NCI-H2227 (cell line): Measurements from ENCODE around the gene ZNF316.

Experiments used
- DNase-seq: peaks from one replicate; lab custom pipeline; 2025; ENCODE audit not compliant: unreplicated experiment; lab: John Stamatoyannopoulos, UW

The ZNF316 gene

GRCh38 chr7:6680146-6680545 lies 43.0 kb downstream of the ZNF316 start:
- DNase-seq = no peak

GRCh38 chr7:6691103-6691502 lies 54.0 kb downstream of the ZNF316 start:
- DNase-seq = no peak

- no peak for DNase-seq
These were observed 54.5 kb downstream of the ZNF316 start for GRCh38 chr7:6691609-6692106.

- DNase-seq = no peak
These were observed 63.7 kb downstream of the ZNF316 start for GRCh38 chr7:6700793-6701192.

- no peak for DNase-seq
These were observed 64.7 kb downstream of the ZNF316 start for GRCh38 chr7:6701860-6702259.
